ENCODE data around the gene PHLDB2.

GRCh38 chr3:111951032-111951431 lies 92.0 kb downstream of the PHLDB2 start:
- TF ChIP-seq CTCF (IDR thresholded peaks at IDR 0.05) (no peak), POLR2A (IDR thresholded peaks at IDR 0.05) (no peak)
